ENCODE results near the gene ARMC3. TPM values are rescaled to one million over a fixed set of nuclear protein-coding genes. Genes with fewer than 3 reads are reported as not detected.
"Not testable (repeated sequence)": the region's sequence is repeated elsewhere in the genome, so short reads cannot be mapped to it uniquely, and the experiment has no call there.

Gene ARMC3
- total RNA-seq, 1 donor from 2014 or later: not detected

- no peak for DNase-seq (ENCODE audit: low spot score)
Measured at GRCh38 chr10:23047201-23048050, 119.6 kb downstream of the ARMC3 start.

- DNase-seq (ENCODE audit: low spot score): no peak
Measured at GRCh38 chr10:23048191-23048590, 120.3 kb downstream of the ARMC3 start.

GRCh38 chr10:23051278-23051677, 123.4 kb downstream of the ARMC3 start:
- no peak for DNase-seq (ENCODE audit: low spot score)

GRCh38 chr10:23051855-23052331, 124.0 kb downstream of the ARMC3 start:
- no peak for DNase-seq (ENCODE audit: low spot score)

- DNase-seq (ENCODE audit: low spot score): no peak
Measured at GRCh38 chr10:23053036-23053435, 125.2 kb downstream of the ARMC3 start.

GRCh38 chr10:23055424-23056185, 127.8 kb downstream of the ARMC3 start:
- DNase-seq (ENCODE audit: low spot score): no peak

GRCh38 chr10:23056186-23056579, 128.3 kb downstream of the ARMC3 start:
- no peak for DNase-seq (ENCODE audit: low spot score)

GRCh38 chr10:23058366-23058765, 130.5 kb downstream of the ARMC3 start:
- DNase-seq (ENCODE audit: low spot score): no peak

GRCh38 chr10:23060918-23061317, 133.1 kb downstream of the ARMC3 start:
- no peak for DNase-seq (ENCODE audit: low spot score)

GRCh38 chr10:23063045-23063972, 135.5 kb downstream of the ARMC3 start:
- DNase-seq (ENCODE audit: low spot score): no peak

- DNase-seq (ENCODE audit: low spot score): no peak
Measured at GRCh38 chr10:23063973-23064812, 136.3 kb downstream of the ARMC3 start.

- not testable (repeated sequence) for DNase-seq (ENCODE audit: low spot score)
Measured at GRCh38 chr10:23064813-23065114, 136.9 kb downstream of the ARMC3 start.

- no peak for DNase-seq (ENCODE audit: low spot score)
Measured at GRCh38 chr10:23065181-23065948, 137.5 kb downstream of the ARMC3 start.

GRCh38 chr10:23067337-23067736, 139.5 kb downstream of the ARMC3 start:
- DNase-seq (ENCODE audit: low spot score): no peak

GRCh38 chr10:23067939-23068775, 140.3 kb downstream of the ARMC3 start:
- DNase-seq (ENCODE audit: low spot score): no peak

GRCh38 chr10:23069019-23069815, 141.4 kb downstream of the ARMC3 start:
- no peak for DNase-seq (ENCODE audit: low spot score)

- not testable (repeated sequence) for DNase-seq (ENCODE audit: low spot score)
Measured at GRCh38 chr10:23070092-23070912, 142.4 kb downstream of the ARMC3 start.
